ENCODE data around the gene RBMS2. TPM values are rescaled to one million over a fixed set of nuclear protein-coding genes. Genes with fewer than 3 reads are reported as not detected.
A peak's percentile ranks its signal among the peaks of the same experiment; 100 is the strongest.

RBMS2 gene
- total RNA-seq, 3 donors from 2014 or later = 35.9 to 47.8 (median 41.0) TPM

GRCh38 chr12:56477521-56478225 is 43.9 kb upstream of the RBMS2 start:
- intact Hi-C loops (cut with DNase I, micrococcal nuclease) = no loop called here
- Histone ChIP-seq H3K4me3 (no peak overlapping the region), H3K36me3 (ENCODE audit: low read depth) (no peaks in the 10 kb centered on the region), H3K9me3 (no peaks in the 10 kb centered on the region), H3K4me1 (ENCODE audit: low read depth) (no peaks in the 10 kb centered on the region)
- no peak for TF ChIP-seq CTCF (IDR thresholded peaks at IDR 0.05)
- DNase-seq (no peak), ATAC-seq (no peak)

- DNase-seq (no peak), ATAC-seq (no peak)
- intact Hi-C loops (cut with DNase I, micrococcal nuclease) = no loop called here
- Histone ChIP-seq H3K4me3 (no peak overlapping the region), H3K9me3 (no peaks in the 10 kb centered on the region), H3K4me1 (ENCODE audit: low read depth) (no peaks in the 10 kb centered on the region), H3K36me3 (ENCODE audit: low read depth) (no peaks in the 10 kb centered on the region)
- no peak for TF ChIP-seq CTCF (IDR thresholded peaks at IDR 0.05)
These were observed 42.0 kb upstream of the RBMS2 start for GRCh38 chr12:56479625-56480024.

- peaks cover 11% of the 10 kb centered on the region for H3K4me1 ChIP-seq (ENCODE audit: low read depth)
- H3K36me3 ChIP-seq (ENCODE audit: low read depth) = no peaks in the 10 kb centered on the region
- TF ChIP-seq CTCF (IDR thresholded peaks at IDR 0.05) = no peak
- intact Hi-C loops (cut with DNase I, micrococcal nuclease) = no loop called here
- no peaks in the 10 kb centered on the region for H3K9me3 ChIP-seq
- no peak for ATAC-seq
- H3K4me3 ChIP-seq = no peak overlapping the region
- no peak for DNase-seq
These were observed 37.1 kb upstream of the RBMS2 start for GRCh38 chr12:56484566-56484965.

GRCh38 chr12:56486694-56487093 is 34.9 kb upstream of the RBMS2 start:
- Histone ChIP-seq H3K36me3 (ENCODE audit: low read depth) (no peaks in the 10 kb centered on the region), H3K4me3 (no peak overlapping the region), H3K9me3 (no peaks in the 10 kb centered on the region), H3K4me1 (ENCODE audit: low read depth) (peaks cover 11% of the 10 kb centered on the region)
- DNase-seq (no peak), ATAC-seq (no peak)
- TF ChIP-seq CTCF (IDR thresholded peaks at IDR 0.05) = no peak
- intact Hi-C loops (cut with DNase I, micrococcal nuclease) = no loop called here

GRCh38 chr12:56487448-56488040 is 34.1 kb upstream of the RBMS2 start:
- DNase-seq (peak; percentile 31 to 67 (median 50)), ATAC-seq (peak; percentile 63)
- no peaks in the 10 kb centered on the region for H3K36me3 ChIP-seq (ENCODE audit: low read depth)
- H3K4me1 ChIP-seq (ENCODE audit: low read depth) = peaks cover 11% of the 10 kb centered on the region
- no peaks in the 10 kb centered on the region for H3K9me3 ChIP-seq
- intact Hi-C loops (cut with DNase I, micrococcal nuclease) = no loop called here
- no peak for TF ChIP-seq CTCF (IDR thresholded peaks at IDR 0.05)
- H3K4me3 ChIP-seq = no peak overlapping the region

Data from mucosa of descending colon (tissue), 3 donors.